A673 (cell line): Measurements from ENCODE around the gene TRPM4. TPM values are rescaled to one million over a fixed set of nuclear protein-coding genes. Genes with fewer than 3 reads are reported as not detected.
"Not testable (repeated sequence)": the region's sequence is repeated elsewhere in the genome, so short reads cannot be mapped to it uniquely, and the experiment has no call there.

Experiments
- BruUV-seq: library from RNA; stranded (reverse); fragments of 400-500 nt; replicated peaks from 2 replicates; lab custom pipeline; 2021; lab: Mats Ljungman, UMichigan
- CTCF ChIA-PET: fragments of 300-600 bp; sonication (Branson Sonifier 250); formaldehyde crosslinking; loops from one replicate; lab custom pipeline; 2022; ENCODE audit warnings: antibody characterized with exemption; lab: Charles Lee
- POLR2A ChIA-PET: fragments of 300-600 bp; sonication (Branson Sonifier 250); formaldehyde crosslinking; loops from one replicate; lab custom pipeline; 2022; ENCODE audit warnings: antibody characterized with exemption; ENCODE audit not compliant: low non-redundant PET; lab: Charles Lee
- DNase-seq: peaks from one replicate; pipeline ENCODE4 v3.0.0-alpha.2; 2015; ENCODE audit warnings: low spot score
- H3K27ac ChIP-seq: fragments of 200-600 bp; sonication (generic); 2 replicates; pipeline ENCODE4 v1.5.1; 2016; ENCODE audit warnings: mixed run types, low read depth, mild to moderate bottlenecking, mixed read lengths, antibody characterized with exemption, low read length; ENCODE audit not compliant: poor library complexity, severe bottlenecking
- H3K27me3 ChIP-seq: fragments of 200-600 bp; sonication (generic); replicated peaks from 2 replicates; pipeline ENCODE4 v1.6.1; 2017; ENCODE audit warnings: mixed run types, low read depth, mild to moderate bottlenecking, mixed read lengths, antibody characterized with exemption, low read length; ENCODE audit not compliant: insufficient read depth, poor library complexity
- H3K36me3 ChIP-seq: fragments of 200-600 bp; sonication (generic); 2 replicates; pipeline ENCODE4 v1.6.1; 2016; ENCODE audit warnings: mixed run types, mild to moderate bottlenecking, mixed read lengths, antibody characterized with exemption, low read length; ENCODE audit not compliant: insufficient read depth, poor library complexity, severe bottlenecking
- H3K4me1 ChIP-seq: fragments of 200-600 bp; sonication (generic); 2 replicates; pipeline ENCODE4 v1.6.1; 2017; ENCODE audit warnings: mixed run types, mild to moderate bottlenecking, mixed read lengths, antibody characterized with exemption, low read length; ENCODE audit not compliant: insufficient read depth, poor library complexity, severe bottlenecking
- H3K4me3 ChIP-seq: fragments of 200-600 bp; sonication (generic); 2 replicates; pipeline ENCODE4 v1.5.1; 2016; ENCODE audit warnings: low read depth, mixed run types, mild to moderate bottlenecking, mixed read lengths, low read length; ENCODE audit not compliant: poor library complexity, severe bottlenecking
- H3K9me3 ChIP-seq: fragments of 200-600 bp; sonication (generic); 2 replicates; pipeline ENCODE4 v1.6.1; 2016; ENCODE audit warnings: mixed run types, low read depth, mild to moderate bottlenecking, mixed read lengths, antibody characterized with exemption, low read length; ENCODE audit not compliant: poor library complexity, severe bottlenecking
- CTCF ChIP-seq: fragments of 300-800, 200-600 bp; sonication (generic); conservative IDR thresholded peaks from 2 replicates; pipeline ENCODE4 v1.5.1; 2017; ENCODE audit warnings: low read depth, mild to moderate bottlenecking, antibody characterized with exemption, low read length, moderate library complexity, mixed read lengths
- EZH2 ChIP-seq: fragments of 200-600 bp; sonication (generic); IDR thresholded peaks from 2 replicates; pipeline ENCODE4 v1.6.1; 2017; ENCODE audit warnings: borderline replicate concordance, low read depth, mild to moderate bottlenecking, mixed read lengths, antibody characterized with exemption, low read length; ENCODE audit not compliant: poor library complexity, severe bottlenecking
- intact Hi-C: fragments of 100-400 bp; cut with micrococcal nuclease; formaldehyde crosslinking; loops from one replicate; pipeline ENCODE4 v1.10.0; 2022; ENCODE audit not compliant: unreplicated experiment
- total RNA-seq: library from RNA; stranded (reverse); gene quantifications from 2 replicates; pipeline ENCODE4 v1.2.3, GENCODE V29; 2021

Gene TRPM4
- total RNA-seq, 1 experiment from 2014 or later: 107 TPM

GRCh38 chr19:49222011-49222410, 64.4 kb downstream of the TRPM4 start:
- intact Hi-C loops: loop anchor here (10.0 kb wide), 1 partner anchor 427 kb away; no protein-coding TSS in a partner anchor
- POLR2A ChIA-PET: no interaction called here
- no TSS peak for BruUV-seq

GRCh38 chr19:49222528-49222927, 64.9 kb downstream of the TRPM4 start:
- no peak overlapping the region for H3K27ac ChIP-seq
- no peak for TF ChIP-seq CTCF
- no peak for TF ChIP-seq EZH2
- H3K9me3 ChIP-seq: no peaks in the 10 kb centered on the region
- H3K27me3 ChIP-seq: no peaks in the 10 kb centered on the region
- peaks cover 19% of the 10 kb centered on the region for H3K36me3 ChIP-seq
- ChIA-PET CTCF (interaction anchor here (0.5 to 1.0 kb wide), 2 partner anchors 125 to 435 kb away, joined by 3 to 4 read pairs; no protein-coding TSS in a partner anchor), POLR2A (no interaction called here)
- DNase-seq: no peak
- H3K4me1 ChIP-seq: peaks cover 25% of the 10 kb centered on the region
- intact Hi-C loops: loop anchor here (10.0 kb wide), 1 partner anchor 428 kb away; no protein-coding TSS in a partner anchor
- H3K4me3 ChIP-seq: no peak overlapping the region
- no TSS peak for BruUV-seq

More at GRCh38 chr19:49222011-49222410, 64.4 kb downstream of the TRPM4 start:
- no peak for TF ChIP-seq CTCF
- no peak for TF ChIP-seq EZH2
- peaks cover 25% of the 10 kb centered on the region for H3K4me1 ChIP-seq
- no peaks in the 10 kb centered on the region for H3K27me3 ChIP-seq
- DNase-seq: peak; percentile 81
- no peak overlapping the region for H3K4me3 ChIP-seq
- no peaks in the 10 kb centered on the region for H3K9me3 ChIP-seq
- peaks cover 18% of the 10 kb centered on the region for H3K36me3 ChIP-seq
- CTCF ChIA-PET: interaction anchor here (0.5 to 1.0 kb wide), 2 partner anchors 124 to 434 kb away, joined by 3 to 4 read pairs; no protein-coding TSS in a partner anchor
- peak overlapping the region; percentile 60 for H3K27ac ChIP-seq

- TF ChIP-seq EZH2 (no peak), CTCF (no peak)
- Histone ChIP-seq H3K27me3 (no peaks in the 10 kb centered on the region), H3K27ac (peak overlapping the region; percentile 68), H3K4me3 (no peak overlapping the region), H3K9me3 (no peaks in the 10 kb centered on the region), H3K36me3 (peaks cover 24% of the 10 kb centered on the region), H3K4me1 (peaks cover 25% of the 10 kb centered on the region)
- no peak for DNase-seq
- CTCF ChIA-PET: interaction anchor here (1.0 to 2.9 kb wide), 2 partner anchors 126 to 224 kb away, joined by 3 to 22 read pairs; no protein-coding TSS in a partner anchor
- intact Hi-C loops: loop anchor here (10.0 kb wide), 1 partner anchor 429 kb away; no protein-coding TSS in a partner anchor
- BruUV-seq: no TSS peak
- POLR2A ChIA-PET: no interaction called here
Observed at GRCh38 chr19:49223472-49223871, 65.9 kb downstream of the TRPM4 start.

GRCh38 chr19:49224441-49224840, 66.8 kb downstream of the TRPM4 start:
- H3K9me3 ChIP-seq, DNase-seq, H3K27me3 ChIP-seq, POLR2A ChIA-PET, BruUV-seq, H3K4me3 ChIP-seq: not testable (repeated sequence)
- peak overlapping the region; percentile 22 for H3K27ac ChIP-seq
- intact Hi-C loops: loop anchor here (2.0 to 10.0 kb wide), 2 partner anchors 126 to 430 kb away; no protein-coding TSS in a partner anchor
- CTCF ChIA-PET: interaction anchor here (0.6 to 2.9 kb wide), 4 partner anchors 101 to 150 kb away, joined by 3 to 22 read pairs (median 4); no protein-coding TSS in a partner anchor
- peaks cover 25% of the 10 kb centered on the region for H3K4me1 ChIP-seq
- H3K36me3 ChIP-seq: peaks cover 32% of the 10 kb centered on the region
